Measurements from ENCODE around the gene ATP5PO. TPM values are rescaled to one million over a fixed set of nuclear protein-coding genes. Genes with fewer than 3 reads are reported as not detected.

The ATP5PO gene
- total RNA-seq, 6 experiments from 2014 or later: 87.3 to 191 (median 98.7) TPM

GRCh38 chr21:33904041-33904440 is 11.6 kb downstream of the ATP5PO start:
- no peaks in the 10 kb centered on the region for H3K9me3 ChIP-seq
- no peak for DNase-seq
- no peak overlapping the region for H3K4me3 ChIP-seq
- peaks cover 0 to 58% (median 27%) of the 10 kb centered on the region in 4 donors for H3K36me3 ChIP-seq
- TF ChIP-seq, protein P1, sequence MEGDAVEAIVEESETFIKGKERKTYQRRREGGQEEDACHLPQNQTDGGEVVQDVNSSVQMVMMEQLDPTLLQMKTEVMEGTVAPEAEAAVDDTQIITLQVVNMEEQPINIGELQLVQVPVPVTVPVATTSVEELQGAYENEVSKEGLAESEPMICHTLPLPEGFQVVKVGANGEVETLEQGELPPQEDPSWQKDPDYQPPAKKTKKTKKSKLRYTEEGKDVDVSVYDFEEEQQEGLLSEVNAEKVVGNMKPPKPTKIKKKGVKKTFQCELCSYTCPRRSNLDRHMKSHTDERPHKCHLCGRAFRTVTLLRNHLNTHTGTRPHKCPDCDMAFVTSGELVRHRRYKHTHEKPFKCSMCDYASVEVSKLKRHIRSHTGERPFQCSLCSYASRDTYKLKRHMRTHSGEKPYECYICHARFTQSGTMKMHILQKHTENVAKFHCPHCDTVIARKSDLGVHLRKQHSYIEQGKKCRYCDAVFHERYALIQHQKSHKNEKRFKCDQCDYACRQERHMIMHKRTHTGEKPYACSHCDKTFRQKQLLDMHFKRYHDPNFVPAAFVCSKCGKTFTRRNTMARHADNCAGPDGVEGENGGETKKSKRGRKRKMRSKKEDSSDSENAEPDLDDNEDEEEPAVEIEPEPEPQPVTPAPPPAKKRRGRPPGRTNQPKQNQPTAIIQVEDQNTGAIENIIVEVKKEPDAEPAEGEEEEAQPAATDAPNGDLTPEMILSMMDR (IDR thresholded peaks at IDR 0.05): no peak
- no peak for TF ChIP-seq POLR2A (IDR thresholded peaks at IDR 0.05)
- H3K27me3 ChIP-seq: no peaks in the 10 kb centered on the region
- no peak overlapping the region for H3K27ac ChIP-seq
- 93% methylated on average over 3 of the region's 5 CpGs for WGBS (ENCODE audit: insufficient coverage, low coverage, low lambda C conversion rate, missing lambda C conversion rate)
- intact Hi-C loops (cut with DNase I): no loop called here
- H3K4me1 ChIP-seq: peaks cover 0 to 8% (median 0%) of the 10 kb centered on the region in 4 donors
- no peak for ATAC-seq

DNA sequence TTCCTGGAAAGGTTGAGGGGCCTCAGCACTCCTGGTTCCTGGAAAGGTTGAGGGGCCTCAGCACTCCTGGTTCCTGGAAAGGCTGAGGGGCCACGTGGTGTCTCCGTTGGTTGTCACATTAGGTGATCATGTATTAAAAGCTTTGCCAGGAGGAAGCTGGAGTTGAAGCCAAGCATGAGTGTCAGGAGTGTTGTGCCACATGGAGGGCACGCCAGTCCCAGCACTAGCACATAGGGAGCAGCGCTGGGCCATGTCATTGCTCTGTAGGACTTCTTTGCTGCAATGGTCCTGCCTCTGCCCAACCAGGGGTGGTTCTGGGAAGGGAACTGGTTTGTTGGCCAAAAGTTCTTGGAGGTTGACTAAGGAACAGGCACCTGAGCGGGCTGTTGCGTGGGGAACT is 13.3 kb downstream of the ATP5PO start:
- H3K4me1 ChIP-seq: peaks cover 0 to 8% (median 0%) of the 10 kb centered on the region in 4 donors
- DNase-seq: peak in 1 of 3 donors; percentile 25
- peak; percentile 58 to 70 (median 66) for ATAC-seq
- peaks cover 0 to 42% (median 16%) of the 10 kb centered on the region in 4 donors for H3K36me3 ChIP-seq
- no peak overlapping the region for H3K4me3 ChIP-seq
- intact Hi-C loops (cut with DNase I): no loop called here
- WGBS (ENCODE audit: insufficient coverage, low coverage, low lambda C conversion rate, missing lambda C conversion rate): 82% methylated on average over 4 of the region's 6 CpGs
- no peak for TF ChIP-seq POLR2A (IDR thresholded peaks at IDR 0.05)
- TF ChIP-seq, protein P1 (IDR thresholded peaks at IDR 0.05): no peak
- no peaks in the 10 kb centered on the region for H3K27me3 ChIP-seq
- H3K9me3 ChIP-seq: no peaks in the 10 kb centered on the region
- H3K27ac ChIP-seq: peak overlapping the region in 1 of 3 donors; percentile 55

- peak; percentile 77 to 89 (median 83) for ATAC-seq
- DNase-seq: peak; percentile 46 to 67 (median 63)
- peak overlapping the region in 1 of 3 donors; percentile 55 for H3K27ac ChIP-seq
- H3K4me3 ChIP-seq: no peak overlapping the region
- H3K9me3 ChIP-seq: no peaks in the 10 kb centered on the region
- H3K27me3 ChIP-seq: no peaks in the 10 kb centered on the region
- TF ChIP-seq POLR2A (IDR thresholded peaks at IDR 0.05): no peak
- TF ChIP-seq, protein P1 (IDR thresholded peaks at IDR 0.05): peak in 3 of 4 donors; percentile 28 to 56 (median 43)
- 63% methylated on average over 7 of the region's 13 CpGs for WGBS (ENCODE audit: insufficient coverage, low coverage, low lambda C conversion rate, missing lambda C conversion rate)
- intact Hi-C loops (cut with DNase I): no loop called here
- H3K36me3 ChIP-seq: peaks cover 0 to 35% (median 10%) of the 10 kb centered on the region in 4 donors
- H3K4me1 ChIP-seq: peaks cover 0 to 8% (median 0%) of the 10 kb centered on the region in 4 donors
Observed at GRCh38 chr21:33901412-33902288, 14.0 kb downstream of the ATP5PO start.

GRCh38 chr21:33899199-33899598 is 16.4 kb downstream of the ATP5PO start:
- no peak for DNase-seq
- TF ChIP-seq, protein P1 (IDR thresholded peaks at IDR 0.05): no peak
- no peak for TF ChIP-seq POLR2A (IDR thresholded peaks at IDR 0.05)
- no peaks in the 10 kb centered on the region for H3K27me3 ChIP-seq
- H3K36me3 ChIP-seq: peaks cover 0 to 14% (median 0%) of the 10 kb centered on the region in 4 donors
- ATAC-seq: no peak
- H3K9me3 ChIP-seq: no peaks in the 10 kb centered on the region
- no peak overlapping the region for H3K27ac ChIP-seq
- peaks cover 0 to 16% (median 2%) of the 10 kb centered on the region in 4 donors for H3K4me1 ChIP-seq
- WGBS (ENCODE audit: insufficient coverage, low coverage, low lambda C conversion rate, missing lambda C conversion rate): 72% methylated on average over 4 of the region's 5 CpGs
- no peak overlapping the region for H3K4me3 ChIP-seq
- intact Hi-C loops (cut with DNase I): loop anchor here in 1 of 2 donors (10.0 kb wide), 2 partner anchors 54 to 244 kb away; no protein-coding TSS in a partner anchor
